Osteoblast (primary cell): ENCODE results near the gene PPP6R3. TPM values are rescaled to one million over a fixed set of nuclear protein-coding genes. Genes with fewer than 3 reads are reported as not detected.
A peak's percentile ranks its signal among the peaks of the same experiment; 100 is the strongest.
"Not testable (repeated sequence)": the region's sequence is repeated elsewhere in the genome, so short reads cannot be mapped to it uniquely, and the experiment has no call there.

Experiments used
- DNase-seq: peaks from one replicate; pipeline ENCODE4 v3.0.0; 2011; ENCODE audit warnings: low spot score, mixed read lengths; ENCODE audit not compliant: insufficient read length; ENCODE audit errors: missing footprints
- H2AFZ ChIP-seq: 2 replicates; pipeline ENCODE4 v1.6.0; 2011; ENCODE audit warnings: mild to moderate bottlenecking, low read length
- H3K27ac ChIP-seq: 2 replicates; pipeline ENCODE4 v1.5.1; 2011; ENCODE audit warnings: mild to moderate bottlenecking, low read depth, low read length, moderate library complexity
- H3K27me3 ChIP-seq: 2 replicates; pipeline ENCODE4 v1.6.0; 2012; ENCODE audit warnings: mild to moderate bottlenecking, control low read depth, inconsistent platforms, low read length, moderate library complexity; ENCODE audit not compliant: insufficient read depth
- H3K36me3 ChIP-seq: 2 replicates; pipeline ENCODE4 v1.5.1; 2011; ENCODE audit warnings: mild to moderate bottlenecking, low read length, control low read depth, moderate library complexity; ENCODE audit not compliant: insufficient read depth
- H3K4me1 ChIP-seq: 2 replicates; pipeline ENCODE4 v1.5.1; 2011; ENCODE audit warnings: mild to moderate bottlenecking, low read length, control low read depth, moderate library complexity; ENCODE audit not compliant: insufficient read depth
- H3K4me2 ChIP-seq: 2 replicates; pipeline ENCODE4 v1.6.0; 2011; ENCODE audit warnings: mild to moderate bottlenecking, low read length; ENCODE audit not compliant: insufficient read depth
- H3K4me3 ChIP-seq: fragments of 200-600 bp; sonication (generic); 3 replicates; pipeline ENCODE4 v1.5.1; 2012; ENCODE audit warnings: mild to moderate bottlenecking, low read length, inconsistent platforms; ENCODE audit not compliant: insufficient read depth
- H3K79me2 ChIP-seq: 2 replicates; pipeline ENCODE4 v1.6.0; 2012; ENCODE audit warnings: mild to moderate bottlenecking, low read length, control low read depth, inconsistent platforms; ENCODE audit not compliant: insufficient read depth
- H3K9me3 ChIP-seq: 2 replicates; pipeline ENCODE4 v1.5.1; 2011; ENCODE audit warnings: low read depth, low read length, control low read depth
- H4K20me1 ChIP-seq: 2 replicates; pipeline ENCODE4 v1.6.0; 2012; ENCODE audit warnings: mild to moderate bottlenecking, low read length, control low read depth; ENCODE audit not compliant: insufficient read depth
- total RNA-seq: library from RNA; depleted of rRNA; stranded (reverse); fragments of >200 nt; gene quantifications from 2 replicates; pipeline ENCODE4 v1.2.3, GENCODE V29; 2012
- TF ChIP-seq, protein P1 (sequence below): IDR thresholded peaks from 2 replicates; pipeline ENCODE4 v1.5.1; 2011; ENCODE audit warnings: mild to moderate bottlenecking, low read depth, low read length, moderate library complexity; ENCODE audit errors: extremely low read depth

The PPP6R3 gene
- total RNA-seq, 1 donor: 131 TPM

- H3K4me2 ChIP-seq: no peak overlapping the region
- H3K9me3 ChIP-seq: no peaks in the 10 kb centered on the region
- peaks cover 14% of the 10 kb centered on the region for H3K4me1 ChIP-seq
- peaks cover 15% of the 10 kb centered on the region for H4K20me1 ChIP-seq
- no peak overlapping the region for H3K4me3 ChIP-seq
- no peak overlapping the region for H3K27ac ChIP-seq
- TF ChIP-seq, protein P1, sequence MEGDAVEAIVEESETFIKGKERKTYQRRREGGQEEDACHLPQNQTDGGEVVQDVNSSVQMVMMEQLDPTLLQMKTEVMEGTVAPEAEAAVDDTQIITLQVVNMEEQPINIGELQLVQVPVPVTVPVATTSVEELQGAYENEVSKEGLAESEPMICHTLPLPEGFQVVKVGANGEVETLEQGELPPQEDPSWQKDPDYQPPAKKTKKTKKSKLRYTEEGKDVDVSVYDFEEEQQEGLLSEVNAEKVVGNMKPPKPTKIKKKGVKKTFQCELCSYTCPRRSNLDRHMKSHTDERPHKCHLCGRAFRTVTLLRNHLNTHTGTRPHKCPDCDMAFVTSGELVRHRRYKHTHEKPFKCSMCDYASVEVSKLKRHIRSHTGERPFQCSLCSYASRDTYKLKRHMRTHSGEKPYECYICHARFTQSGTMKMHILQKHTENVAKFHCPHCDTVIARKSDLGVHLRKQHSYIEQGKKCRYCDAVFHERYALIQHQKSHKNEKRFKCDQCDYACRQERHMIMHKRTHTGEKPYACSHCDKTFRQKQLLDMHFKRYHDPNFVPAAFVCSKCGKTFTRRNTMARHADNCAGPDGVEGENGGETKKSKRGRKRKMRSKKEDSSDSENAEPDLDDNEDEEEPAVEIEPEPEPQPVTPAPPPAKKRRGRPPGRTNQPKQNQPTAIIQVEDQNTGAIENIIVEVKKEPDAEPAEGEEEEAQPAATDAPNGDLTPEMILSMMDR: no peak
- peaks cover 6% of the 10 kb centered on the region for H3K27me3 ChIP-seq
- no peak for DNase-seq
- peaks cover 23% of the 10 kb centered on the region for H3K79me2 ChIP-seq
- no peaks in the 10 kb centered on the region for H3K36me3 ChIP-seq
- no peak overlapping the region for H2AFZ ChIP-seq
Observed at GRCh38 chr11:68457898-68458249, 2.7 kb upstream of the PPP6R3 start.

DNA sequence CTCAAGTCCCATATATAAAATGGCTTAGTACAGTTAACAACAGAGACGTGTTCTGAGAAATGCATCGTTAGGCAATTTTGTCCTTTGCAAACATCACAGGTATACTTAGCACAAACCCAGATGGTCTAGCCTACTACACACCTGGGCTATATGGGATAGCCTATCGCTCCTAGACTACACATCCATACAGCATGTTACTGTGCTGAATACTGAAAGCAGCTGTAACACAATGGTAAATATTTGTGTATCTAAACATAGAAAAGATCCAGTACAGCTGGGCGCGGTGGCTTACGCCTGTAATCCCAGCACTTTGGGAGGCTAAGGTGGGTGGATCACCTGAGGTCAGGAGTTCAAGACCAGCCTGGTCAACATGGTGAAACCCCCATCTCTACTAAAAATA lies 2.2 kb upstream of the PPP6R3 start:
- not testable (repeated sequence) for DNase-seq, H3K4me3 ChIP-seq, H3K9me3 ChIP-seq, H2AFZ ChIP-seq, H3K27ac ChIP-seq, H3K36me3 ChIP-seq, H3K27me3 ChIP-seq, H3K4me2 ChIP-seq
- H4K20me1 ChIP-seq: peaks cover 19% of the 10 kb centered on the region
- H3K4me1 ChIP-seq: peaks cover 15% of the 10 kb centered on the region
- H3K79me2 ChIP-seq: peaks cover 28% of the 10 kb centered on the region

GRCh38 chr11:68459886-68460740 lies 439 bp upstream of the PPP6R3 start:
- TF ChIP-seq, protein P1: no peak

DNA sequence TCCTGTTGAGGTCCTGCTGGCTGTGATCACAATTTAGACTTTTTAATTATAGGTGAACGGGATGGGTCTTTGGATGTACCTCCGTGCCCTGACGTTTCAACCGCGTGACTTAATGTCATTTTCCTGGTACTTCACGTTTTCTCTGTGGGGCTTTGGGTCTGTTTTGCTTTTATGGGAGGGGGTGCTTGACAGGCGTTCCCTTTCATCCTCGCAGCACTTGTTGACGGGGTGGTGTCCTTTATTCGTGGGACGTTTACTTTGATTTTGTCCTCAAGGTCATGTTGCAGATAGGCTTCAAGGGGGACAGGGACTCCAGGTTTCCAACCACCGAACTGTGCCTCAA lies 994 bp downstream of the PPP6R3 start:
- TF ChIP-seq, protein P1: no peak
- peak overlapping the region; percentile 92 for H3K4me3 ChIP-seq
- H3K9me3 ChIP-seq: no peaks in the 10 kb centered on the region
- H3K4me1 ChIP-seq: peaks cover 21% of the 10 kb centered on the region
- no peaks in the 10 kb centered on the region for H3K27me3 ChIP-seq
- peak overlapping the region; percentile 93 for H3K27ac ChIP-seq
- no peak overlapping the region for H2AFZ ChIP-seq
- no peak for DNase-seq
- peak overlapping the region; percentile 96 for H3K4me2 ChIP-seq
- peaks cover 60% of the 10 kb centered on the region for H3K79me2 ChIP-seq
- H3K36me3 ChIP-seq: no peaks in the 10 kb centered on the region
- peaks cover 39% of the 10 kb centered on the region for H4K20me1 ChIP-seq

More at GRCh38 chr11:68459886-68460740, 439 bp upstream of the PPP6R3 start:
- peaks cover 46% of the 10 kb centered on the region for H3K79me2 ChIP-seq
- H3K4me3 ChIP-seq: peak overlapping the region; percentile 92
- H3K27ac ChIP-seq: peak overlapping the region; percentile 93
- peak; percentile 100 for DNase-seq
- H2AFZ ChIP-seq: peak overlapping the region; percentile 91
- H3K9me3 ChIP-seq: no peaks in the 10 kb centered on the region
- peaks cover 16% of the 10 kb centered on the region for H3K4me1 ChIP-seq
- peaks cover 33% of the 10 kb centered on the region for H4K20me1 ChIP-seq
- peaks cover under 1% of the 10 kb centered on the region for H3K27me3 ChIP-seq
- H3K36me3 ChIP-seq: no peaks in the 10 kb centered on the region
- peak overlapping the region; percentile 90 for H3K4me2 ChIP-seq
